Measurements from ENCODE around the gene HOXA9. TPM values are rescaled to one million over a fixed set of nuclear protein-coding genes. Genes with fewer than 3 reads are reported as not detected.

HOXA9 gene
- total RNA-seq, 2 experiments from 2014 or later: not detected

GRCh38 chr7:27142580-27143022 is 22.7 kb downstream of the HOXA9 start:
- no peaks in the 10 kb centered on the region for H3K79me2 ChIP-seq (ENCODE audit: insufficient read depth, low read depth, low read length)
- BruUV-seq (replicated peaks): no TSS peak
- H2AFZ ChIP-seq (ENCODE audit: low read length): no peak overlapping the region
- H3K4me2 ChIP-seq (ENCODE audit: low read length): peak overlapping the region; percentile 47; the same call in 1 of the 2 replicates
- intact Hi-C loops (cut with micrococcal nuclease; ENCODE audit: unreplicated experiment): no loop called here
- H3K36me3 ChIP-seq (ENCODE audit: insufficient read depth, low read length): peaks cover 15% of the 10 kb centered on the region
- H3K4me1 ChIP-seq (ENCODE audit: insufficient read depth, low read length, poor library complexity, severe bottlenecking): no peaks in the 10 kb centered on the region
- H3K4me3 ChIP-seq (ENCODE audit: low read depth, low read length, poor library complexity, severe bottlenecking): no peak overlapping the region
- no peak overlapping the region for H3K27ac ChIP-seq (ENCODE audit: low read depth, low read length, poor library complexity, severe bottlenecking)
- no peaks in the 10 kb centered on the region for H4K20me1 ChIP-seq (ENCODE audit: insufficient read depth, low read length)
- ChIA-PET CTCF (ENCODE audit: unreplicated experiment) (no interaction called here), POLR2A (interaction anchor here (0.6 kb wide), 1 partner anchor 462 kb away, joined by 3 read pairs; no protein-coding TSS in a partner anchor)
- no peak for DNase-seq (ENCODE audit: low spot score)
- no peak for TF ChIP-seq CTCF (conservative IDR thresholded peaks at IDR 0.05; ENCODE audit: low read length)
- no peak for TF ChIP-seq EZH2phosphoT487 (IDR thresholded peaks at IDR 0.05; ENCODE audit: borderline replicate concordance, low read depth, low read length)
- no peaks in the 10 kb centered on the region for H3K9me3 ChIP-seq (ENCODE audit: low read length)
- no peaks in the 10 kb centered on the region for H3K9me2 ChIP-seq (ENCODE audit: insufficient read depth, low read length)

- Histone ChIP-seq H3K4me1 (ENCODE audit: insufficient read depth, low read length, poor library complexity, severe bottlenecking) (no peaks in the 10 kb centered on the region), H2AFZ (ENCODE audit: low read length) (no peak overlapping the region), H3K9me3 (ENCODE audit: low read length) (no peaks in the 10 kb centered on the region), H4K20me1 (ENCODE audit: insufficient read depth, low read length) (no peaks in the 10 kb centered on the region), H3K9me2 (ENCODE audit: insufficient read depth, low read length) (no peaks in the 10 kb centered on the region), H3K4me3 (ENCODE audit: low read depth, low read length, poor library complexity, severe bottlenecking) (no peak overlapping the region), H3K4me2 (ENCODE audit: low read length) (no peak overlapping the region), H3K79me2 (ENCODE audit: insufficient read depth, low read depth, low read length) (no peaks in the 10 kb centered on the region), H3K36me3 (ENCODE audit: insufficient read depth, low read length) (peaks cover 15% of the 10 kb centered on the region), H3K27ac (ENCODE audit: low read depth, low read length, poor library complexity, severe bottlenecking) (no peak overlapping the region)
- DNase-seq (ENCODE audit: low spot score): no peak
- POLR2A ChIA-PET: interaction anchor here (0.8 kb wide), 1 partner anchor 10 kb away, joined by 3 read pairs; no protein-coding TSS in a partner anchor
- TF ChIP-seq CTCF (conservative IDR thresholded peaks at IDR 0.05; ENCODE audit: low read length) (no peak), EZH2phosphoT487 (IDR thresholded peaks at IDR 0.05; ENCODE audit: borderline replicate concordance, low read depth, low read length) (no peak)
- CTCF ChIA-PET (ENCODE audit: unreplicated experiment): no interaction called here
- BruUV-seq (replicated peaks): no TSS peak
- intact Hi-C loops (cut with micrococcal nuclease; ENCODE audit: unreplicated experiment): no loop called here
Observed at GRCh38 chr7:27141923-27142579, 23.3 kb downstream of the HOXA9 start.

All from OCI-LY7 (cell line).